Stimulated activated effector memory CD8-positive, alpha-beta T cell treated with anti-CD3 and anti-CD28 coated beads, Interleukin-12 subunit alpha, Interleukin-12 subunit beta, amount 100 ng/mL, for 72 hours (primary cell): ENCODE results near the gene TRMT2A.

ENCODE experiments used
- ATAC-seq: fragments of 150-1000 bp; cut with Tn5 transposase; 2 replicates; pipeline ENCODE4 v1.10.0; 2021
- DNase-seq, 2 donors: peaks; one replicate each; pipeline ENCODE4 v3.0.0; 2021 to 2022; ENCODE audit warnings: low spot score in 2 of 2
- H3K27ac Mint-ChIP-seq: one replicate; pipeline ENCODE4 v1.8.0; 2022; ENCODE audit warnings: mild to moderate bottlenecking, mixed read lengths
- H3K36me3 Mint-ChIP-seq: one replicate; pipeline ENCODE4 v1.8.0; 2022; ENCODE audit warnings: mild to moderate bottlenecking, mixed read lengths
- H3K4me1 Mint-ChIP-seq: one replicate; pipeline ENCODE4 v1.8.0; 2022; ENCODE audit warnings: mixed read lengths
- H3K4me3 Mint-ChIP-seq: one replicate; pipeline ENCODE4 v1.8.0; 2022; ENCODE audit warnings: mild to moderate bottlenecking, mixed read lengths
- H3K9me3 Mint-ChIP-seq: one replicate; pipeline ENCODE4 v1.8.0; 2022; ENCODE audit warnings: mixed read lengths

The TRMT2A gene

GRCh38 chr22:20094197-20094807 lies 22.7 kb downstream of the TRMT2A start:
- Mint-ChIP-seq H3K27ac (peak overlapping the region; percentile 81), H3K9me3 (no peaks in the 10 kb centered on the region)

GRCh38 chr22:20093418-20094196 lies 23.4 kb downstream of the TRMT2A start:
- H3K27ac Mint-ChIP-seq = peak overlapping the region; percentile 81
- peaks cover 84% of the 10 kb centered on the region for H3K4me1 Mint-ChIP-seq
- ATAC-seq (peak; percentile 49), DNase-seq (no peak)
- peaks cover 100% of the 10 kb centered on the region for H3K36me3 Mint-ChIP-seq
- H3K4me3 Mint-ChIP-seq = peak overlapping the region; percentile 65
- H3K9me3 Mint-ChIP-seq = no peaks in the 10 kb centered on the region

More at GRCh38 chr22:20094197-20094807, 22.7 kb downstream of the TRMT2A start:
- peaks cover 90% of the 10 kb centered on the region for H3K4me1 Mint-ChIP-seq
- ATAC-seq (peak; percentile 63), DNase-seq (no peak)
- H3K4me3 Mint-ChIP-seq = peak overlapping the region; percentile 65
- peaks cover 98% of the 10 kb centered on the region for H3K36me3 Mint-ChIP-seq

GRCh38 chr22:20092477-20092854 lies 24.6 kb downstream of the TRMT2A start:
- H3K36me3 Mint-ChIP-seq = peaks cover 100% of the 10 kb centered on the region
- H3K27ac Mint-ChIP-seq = peak overlapping the region; percentile 74
- H3K4me3 Mint-ChIP-seq = peak overlapping the region; percentile 65
- no peak for DNase-seq
- H3K9me3 Mint-ChIP-seq = no peaks in the 10 kb centered on the region
- peaks cover 80% of the 10 kb centered on the region for H3K4me1 Mint-ChIP-seq
- peak; percentile 43 for ATAC-seq

GRCh38 chr22:20091690-20092476 lies 25.1 kb downstream of the TRMT2A start:
- H3K27ac Mint-ChIP-seq = peak overlapping the region; percentile 74
- no peak for DNase-seq
- ATAC-seq = peak; percentile 38

GRCh38 chr22:20090730-20091240 lies 26.2 kb downstream of the TRMT2A start:
- peaks cover 86% of the 10 kb centered on the region for H3K4me1 Mint-ChIP-seq
- DNase-seq (no peak), ATAC-seq (peak; percentile 65)
- peak overlapping the region; percentile 65 for H3K4me3 Mint-ChIP-seq
- H3K36me3 Mint-ChIP-seq = peaks cover 100% of the 10 kb centered on the region
- H3K27ac Mint-ChIP-seq = peak overlapping the region; percentile 74
- no peaks in the 10 kb centered on the region for H3K9me3 Mint-ChIP-seq

More at GRCh38 chr22:20091690-20092476, 25.1 kb downstream of the TRMT2A start:
- peaks cover 80% of the 10 kb centered on the region for H3K4me1 Mint-ChIP-seq
- H3K9me3 Mint-ChIP-seq = no peaks in the 10 kb centered on the region
- peak overlapping the region; percentile 65 for H3K4me3 Mint-ChIP-seq
- H3K36me3 Mint-ChIP-seq = peaks cover 100% of the 10 kb centered on the region

GRCh38 chr22:20089977-20090729 lies 26.9 kb downstream of the TRMT2A start:
- Mint-ChIP-seq H3K36me3 (peaks cover 100% of the 10 kb centered on the region), H3K4me1 (peaks cover 86% of the 10 kb centered on the region), H3K9me3 (no peaks in the 10 kb centered on the region), H3K4me3 (peak overlapping the region; percentile 65), H3K27ac (peak overlapping the region; percentile 74)
- DNase-seq = no peak
- ATAC-seq = no peak

GRCh38 chr22:20089226-20089976 lies 27.6 kb downstream of the TRMT2A start:
- no peak for ATAC-seq
- DNase-seq = no peak
- H3K9me3 Mint-ChIP-seq = no peaks in the 10 kb centered on the region
- H3K4me1 Mint-ChIP-seq = peaks cover 86% of the 10 kb centered on the region
- H3K36me3 Mint-ChIP-seq = peaks cover 96% of the 10 kb centered on the region
- H3K4me3 Mint-ChIP-seq = no peak overlapping the region
- H3K27ac Mint-ChIP-seq = peak overlapping the region; percentile 82

GRCh38 chr22:20088263-20088648 lies 28.8 kb downstream of the TRMT2A start:
- Mint-ChIP-seq H3K9me3 (no peaks in the 10 kb centered on the region), H3K27ac (peak overlapping the region; percentile 82), H3K4me1 (peaks cover 86% of the 10 kb centered on the region), H3K36me3 (peaks cover 84% of the 10 kb centered on the region), H3K4me3 (peak overlapping the region; percentile 45)
- ATAC-seq = no peak
- DNase-seq = no peak

GRCh38 chr22:20087319-20088262 lies 29.4 kb downstream of the TRMT2A start:
- Mint-ChIP-seq H3K27ac (peak overlapping the region; percentile 82), H3K36me3 (peaks cover 78% of the 10 kb centered on the region), H3K4me1 (peaks cover 89% of the 10 kb centered on the region), H3K9me3 (no peaks in the 10 kb centered on the region), H3K4me3 (peak overlapping the region; percentile 45)
- no peak for DNase-seq
- no peak for ATAC-seq

GRCh38 chr22:20086763-20087162 lies 30.3 kb downstream of the TRMT2A start:
- H3K36me3 Mint-ChIP-seq = peaks cover 69% of the 10 kb centered on the region
- peak overlapping the region; percentile 82 for H3K27ac Mint-ChIP-seq
- H3K4me1 Mint-ChIP-seq = peaks cover 89% of the 10 kb centered on the region

GRCh38 chr22:20086101-20086599 lies 30.9 kb downstream of the TRMT2A start:
- ATAC-seq (no peak), DNase-seq (no peak)
- Mint-ChIP-seq H3K4me3 (no peak overlapping the region), H3K9me3 (no peaks in the 10 kb centered on the region), H3K4me1 (peaks cover 89% of the 10 kb centered on the region), H3K27ac (peak overlapping the region; percentile 82), H3K36me3 (peaks cover 68% of the 10 kb centered on the region)

More at GRCh38 chr22:20086763-20087162, 30.3 kb downstream of the TRMT2A start:
- Mint-ChIP-seq H3K9me3 (no peaks in the 10 kb centered on the region), H3K4me3 (no peak overlapping the region)
- ATAC-seq (no peak), DNase-seq (no peak)

GRCh38 chr22:20085651-20086050 lies 31.4 kb downstream of the TRMT2A start:
- Mint-ChIP-seq H3K9me3 (no peaks in the 10 kb centered on the region), H3K4me3 (no peak overlapping the region), H3K36me3 (peaks cover 68% of the 10 kb centered on the region), H3K4me1 (peaks cover 89% of the 10 kb centered on the region), H3K27ac (peak overlapping the region; percentile 36)
- ATAC-seq = no peak
- no peak for DNase-seq
